GM12874 (cell line): ENCODE measurements around the gene CCNY.

Experiments used
- CTCF ChIP-seq: IDR thresholded peaks from 2 replicates; pipeline ENCODE4 v1.5.1; 2011; ENCODE audit warnings: low read depth, mild to moderate bottlenecking, control low read depth, low read length, moderate library complexity; ENCODE audit not compliant: insufficient read depth

The CCNY gene

GRCh38 chr10:35307297-35307696 is 29.0 kb upstream of the CCNY start:
- no peak for TF ChIP-seq CTCF

- no peak for TF ChIP-seq CTCF
These were observed 27.5 kb upstream of the CCNY start for GRCh38 chr10:35308809-35309208.

GRCh38 chr10:35316218-35316967 is 19.9 kb upstream of the CCNY start:
- no peak for TF ChIP-seq CTCF

GRCh38 chr10:35318551-35318950 is 17.8 kb upstream of the CCNY start:
- TF ChIP-seq CTCF: no peak

- TF ChIP-seq CTCF: no peak
These were observed 16.0 kb upstream of the CCNY start for GRCh38 chr10:35320341-35320740.

- TF ChIP-seq CTCF: no peak
These were observed 13.7 kb upstream of the CCNY start for GRCh38 chr10:35322636-35323035.

- no peak for TF ChIP-seq CTCF
These were observed 12.1 kb upstream of the CCNY start for GRCh38 chr10:35324196-35324595.
